Erythroblast (primary cell): ENCODE results near the gene SH2D4B.

Experiments
- GATA1 ChIP-seq: IDR thresholded peaks from 2 replicates; pipeline ENCODE4 v1.6.1; 2011; ENCODE audit warnings: low read depth, mild to moderate bottlenecking, control low read depth, low read length, moderate library complexity
- POLR2A ChIP-seq: IDR thresholded peaks from 2 replicates; pipeline ENCODE4 v1.6.1; 2011; ENCODE audit warnings: mild to moderate bottlenecking, low read length

DNA sequence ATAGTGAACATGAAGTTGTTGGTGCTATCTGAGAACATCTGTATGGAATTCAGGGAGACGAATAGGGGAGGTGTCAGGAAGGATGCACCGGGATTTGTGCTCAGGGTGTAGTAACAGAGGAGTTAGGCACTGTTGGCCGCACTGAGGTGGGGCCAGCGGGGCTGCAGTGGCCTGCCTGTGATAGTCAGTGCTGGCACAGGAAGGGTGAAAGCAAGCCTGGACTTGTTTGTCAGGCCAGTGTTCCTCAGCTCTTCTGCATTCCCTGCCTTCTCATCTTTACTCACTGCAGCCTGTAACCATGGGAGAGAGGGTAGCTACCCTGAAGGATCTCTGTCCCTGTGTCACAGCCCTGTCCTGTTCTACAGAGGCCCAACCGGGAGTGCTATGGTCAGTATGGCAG lies 81.3 kb downstream of the SH2D4B start:
- TF ChIP-seq POLR2A: no peak
- TF ChIP-seq GATA1: no peak
